Astrocyte (in vitro differentiated cells and primary cell): Measurements from ENCODE around the gene ACOX3. TPM values are rescaled to one million over a fixed set of nuclear protein-coding genes. Genes with fewer than 3 reads are reported as not detected.

Source experiments
- DNase-seq: peaks from one replicate; pipeline ENCODE4 v3.0.0-alpha.2; 2010; ENCODE audit warnings: low read depth
- FAIRE-seq: peaks from 2 replicates; lab custom pipeline; 2011; peaks lifted over from hg19 to GRCh38; lab: Jason Lieb, UNC
- H2AFZ ChIP-seq: 2 replicates; pipeline ENCODE4 v1.6.0; 2012; ENCODE audit warnings: low read depth, low read length, inconsistent platforms
- H3K27ac ChIP-seq: 2 replicates; pipeline ENCODE4 v1.5.1; 2011; ENCODE audit warnings: low read depth, low read length, inconsistent platforms
- H3K27me3 ChIP-seq: 2 replicates; pipeline ENCODE4 v1.6.0; 2011; ENCODE audit warnings: low read length, inconsistent platforms; ENCODE audit not compliant: insufficient read depth
- H3K36me3 ChIP-seq: 2 replicates; pipeline ENCODE4 v1.5.1; 2011; ENCODE audit warnings: low read length, inconsistent platforms; ENCODE audit not compliant: insufficient read depth
- H3K4me1 ChIP-seq: 2 replicates; pipeline ENCODE4 v1.5.1; 2011; ENCODE audit warnings: low read length, inconsistent platforms; ENCODE audit not compliant: insufficient read depth
- H3K4me2 ChIP-seq: 2 replicates; pipeline ENCODE4 v1.6.0; 2012; ENCODE audit warnings: low read length, inconsistent platforms
- H3K4me3 ChIP-seq: 2 replicates; pipeline ENCODE4 v1.5.1; 2011; ENCODE audit warnings: low read depth, mild to moderate bottlenecking, low read length, inconsistent platforms; ENCODE audit not compliant: insufficient read depth
- H3K79me2 ChIP-seq: 2 replicates; pipeline ENCODE4 v1.6.0; 2012; ENCODE audit warnings: mild to moderate bottlenecking, low read length, inconsistent platforms; ENCODE audit not compliant: insufficient read depth
- H3K9ac ChIP-seq: 2 replicates; pipeline ENCODE4 v1.6.0; 2012; ENCODE audit warnings: mild to moderate bottlenecking, low read length, inconsistent platforms
- H3K9me3 ChIP-seq: 2 replicates; pipeline ENCODE4 v1.5.1; 2012; ENCODE audit warnings: low read depth, mild to moderate bottlenecking, low read length, inconsistent platforms; ENCODE audit not compliant: insufficient read depth
- H4K20me1 ChIP-seq: 2 replicates; pipeline ENCODE4 v1.6.0; 2012; ENCODE audit warnings: low read length, inconsistent platforms; ENCODE audit not compliant: insufficient read depth
- H3K27ac Mint-ChIP-seq: one replicate; pipeline ENCODE4 v1.8.0; 2021; ENCODE audit warnings: mild to moderate bottlenecking, mixed read lengths; ENCODE audit not compliant: unreplicated experiment
- H3K27me3 Mint-ChIP-seq: one replicate; pipeline ENCODE4 v1.8.0; 2021; ENCODE audit warnings: low read depth, mixed read lengths; ENCODE audit not compliant: unreplicated experiment
- H3K36me3 Mint-ChIP-seq: one replicate; pipeline ENCODE4 v1.8.0; 2021; ENCODE audit warnings: low read depth, mixed read lengths; ENCODE audit not compliant: unreplicated experiment
- H3K4me1 Mint-ChIP-seq: one replicate; pipeline ENCODE4 v1.8.0; 2021; ENCODE audit warnings: low read depth, mixed read lengths; ENCODE audit not compliant: unreplicated experiment
- H3K4me3 Mint-ChIP-seq: one replicate; pipeline ENCODE4 v1.8.0; 2021; ENCODE audit warnings: mild to moderate bottlenecking, moderate library complexity, mixed read lengths; ENCODE audit not compliant: unreplicated experiment
- H3K9me3 Mint-ChIP-seq: one replicate; pipeline ENCODE4 v1.8.0; 2021; ENCODE audit warnings: mild to moderate bottlenecking, mixed read lengths; ENCODE audit not compliant: unreplicated experiment
- CTCF ChIP-seq: IDR thresholded peaks from 2 replicates; pipeline ENCODE4 v1.5.1; 2011; ENCODE audit warnings: low read depth, mild to moderate bottlenecking, inconsistent platforms, low read length, moderate library complexity; ENCODE audit not compliant: insufficient read depth
- EZH2 ChIP-seq: IDR thresholded peaks from 2 replicates; pipeline ENCODE4 v1.6.1; 2012; ENCODE audit warnings: mild to moderate bottlenecking, low read length, inconsistent platforms; ENCODE audit not compliant: insufficient read depth
- total RNA-seq: library from RNA; stranded (reverse); gene quantifications from 2 replicates; pipeline ENCODE4 v1.2.1, GENCODE V29; 2021

ACOX3 gene
- total RNA-seq, 1 donor from 2014 or later: 45.6 TPM

- Histone ChIP-seq H4K20me1 (no peaks in the 10 kb centered on the region), H2AFZ (no peak overlapping the region), H3K36me3 (no peaks in the 10 kb centered on the region), H3K4me1 (peaks cover 3% of the 10 kb centered on the region), H3K9ac (no peak overlapping the region), H3K9me3 (no peaks in the 10 kb centered on the region), H3K27ac (no peak overlapping the region), H3K4me2 (no peak overlapping the region), H3K27me3 (no peaks in the 10 kb centered on the region), H3K79me2 (no peaks in the 10 kb centered on the region), H3K4me3 (no peak overlapping the region)
- Mint-ChIP-seq H3K27me3 (no peaks in the 10 kb centered on the region), H3K4me1 (no peaks in the 10 kb centered on the region), H3K36me3 (peaks cover 17% of the 10 kb centered on the region), H3K4me3 (no peak overlapping the region), H3K9me3 (no peaks in the 10 kb centered on the region), H3K27ac (no peak overlapping the region)
- TF ChIP-seq EZH2 (no peak), CTCF (no peak)
- FAIRE-seq (no peak), DNase-seq (no peak)
These were observed 68.9 kb downstream of the ACOX3 start for GRCh38 chr4:8371596-8371995.

GRCh38 chr4:8370835-8371595 lies 69.5 kb downstream of the ACOX3 start:
- Mint-ChIP-seq H3K36me3 (peaks cover 17% of the 10 kb centered on the region), H3K9me3 (no peaks in the 10 kb centered on the region), H3K4me3 (no peak overlapping the region), H3K27me3 (no peaks in the 10 kb centered on the region), H3K27ac (no peak overlapping the region), H3K4me1 (no peaks in the 10 kb centered on the region)
- Histone ChIP-seq H3K4me1 (no peaks in the 10 kb centered on the region), H3K27ac (no peak overlapping the region), H3K9me3 (no peaks in the 10 kb centered on the region), H3K79me2 (no peaks in the 10 kb centered on the region), H2AFZ (no peak overlapping the region), H3K36me3 (no peaks in the 10 kb centered on the region), H3K9ac (no peak overlapping the region), H4K20me1 (no peaks in the 10 kb centered on the region), H3K4me3 (no peak overlapping the region), H3K4me2 (no peak overlapping the region), H3K27me3 (no peaks in the 10 kb centered on the region)
- no peak for TF ChIP-seq EZH2
- no peak for TF ChIP-seq CTCF
- FAIRE-seq (no peak), DNase-seq (no peak)
